Testis (tissue), 2 donors: ENCODE data around the gene PKNOX2.

Experiments used
- CTCF ChIP-seq, 3 experiments: fragments of 450-650 bp in 2 of 3; fragments of 200-600 bp in 1 of 3; sonication (generic) in 1 of 3; IDR thresholded peaks; one replicate each; pipeline ENCODE4 v1.5.1; 2016 to 2019; ENCODE audit warnings: antibody characterized with exemption in 3 of 3, mild to moderate bottlenecking in 2 of 3, moderate library complexity in 1 of 3
- POLR2A ChIP-seq: fragments of 450-650 bp; IDR thresholded peaks from one replicate; pipeline ENCODE4 v1.6.1; 2017; ENCODE audit warnings: antibody characterized with exemption, mild to moderate bottlenecking, moderate library complexity

DNA sequence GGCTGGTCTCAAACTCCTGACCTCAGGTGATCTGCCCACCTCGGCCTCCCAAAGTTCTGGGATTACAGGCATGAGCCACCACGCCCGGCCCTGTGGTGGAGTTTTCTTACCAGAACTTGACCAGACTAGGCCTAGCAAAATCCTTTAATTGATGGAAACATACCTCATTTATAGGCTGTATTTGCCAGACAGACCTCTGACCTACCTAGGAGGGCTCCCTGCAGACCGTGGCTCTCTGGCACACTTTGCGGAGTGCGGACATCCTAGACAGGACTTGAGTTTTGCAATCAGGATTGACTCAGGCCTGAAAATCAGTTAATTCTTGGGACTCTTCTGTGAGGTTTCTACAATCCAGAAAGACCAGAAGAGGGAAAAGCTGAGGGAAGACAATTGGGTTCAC, 278.4 kb downstream of the PKNOX2 start:
- TF ChIP-seq CTCF (IDR thresholded peaks at IDR 0.05) (no peak), POLR2A (no peak)
